Thyroid gland (tissue), 4 donors: ENCODE measurements around the gene ARTN.

Experiments
- POLR2A ChIP-seq, 2 donors: fragments of 450-650 bp; IDR thresholded peaks; one replicate each; pipeline ENCODE4 v1.6.1; 2017; ENCODE audit warnings: antibody characterized with exemption in 2 of 2, mild to moderate bottlenecking in 2 of 2, moderate library complexity in 1 of 2
- TF ChIP-seq, protein P1 (sequence below), 6 experiments: fragments of 200-600 bp in 3 of 6; fragments of 450-650 bp in 3 of 6; sonication (generic) in 3 of 6; IDR thresholded peaks; one replicate each; pipeline ENCODE4 v1.5.1; 2016 to 2019; ENCODE audit warnings: antibody characterized with exemption in 6 of 6, mild to moderate bottlenecking in 2 of 6, inconsistent platforms in 1 of 6, moderate library complexity in 1 of 6

DNA sequence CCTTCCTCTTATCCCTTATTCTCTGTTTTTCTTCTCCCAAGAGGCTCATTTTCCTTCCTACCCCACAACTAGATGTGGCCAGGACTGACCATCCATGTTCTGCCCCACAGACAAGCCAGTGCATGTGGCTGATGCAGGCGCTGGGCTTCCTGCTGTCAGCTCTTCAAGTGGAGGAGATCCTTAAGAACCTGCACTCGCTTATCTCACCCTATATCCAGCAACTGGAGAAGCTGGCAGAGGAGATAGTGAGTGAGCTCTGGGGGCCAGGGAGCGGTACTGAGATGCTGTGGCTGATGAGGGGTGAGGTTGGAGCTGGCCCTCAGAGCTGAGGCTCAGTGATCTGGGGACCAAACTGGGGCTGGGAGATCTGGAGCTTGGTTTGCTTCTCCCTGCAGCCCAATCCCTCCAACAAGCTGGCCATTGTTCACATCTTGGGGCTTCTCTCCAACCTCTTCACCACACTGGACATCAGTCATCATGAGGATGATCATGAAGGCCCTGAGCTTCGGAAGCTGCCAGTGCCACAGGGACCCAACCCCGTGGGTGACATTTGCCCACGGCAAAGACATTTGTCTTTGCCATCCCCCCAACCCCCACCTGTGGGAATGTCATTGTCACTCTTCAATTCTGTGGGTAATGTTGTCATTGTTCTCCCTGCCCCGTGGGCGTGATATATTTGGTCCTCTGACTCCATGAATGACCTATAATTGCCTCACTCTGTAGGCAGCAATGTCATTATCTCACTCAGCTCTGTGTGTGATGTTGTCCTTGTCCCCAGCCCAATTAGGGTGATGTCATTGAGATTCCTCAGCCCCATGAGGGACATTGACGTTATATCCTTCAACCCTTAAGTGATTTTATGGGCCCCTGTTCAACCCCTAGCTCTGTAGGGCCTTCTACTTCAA, 25.0 kb downstream of the ARTN start:
- TF ChIP-seq POLR2A (IDR thresholded peaks at IDR 0.05): no peak
- TF ChIP-seq, protein P1, sequence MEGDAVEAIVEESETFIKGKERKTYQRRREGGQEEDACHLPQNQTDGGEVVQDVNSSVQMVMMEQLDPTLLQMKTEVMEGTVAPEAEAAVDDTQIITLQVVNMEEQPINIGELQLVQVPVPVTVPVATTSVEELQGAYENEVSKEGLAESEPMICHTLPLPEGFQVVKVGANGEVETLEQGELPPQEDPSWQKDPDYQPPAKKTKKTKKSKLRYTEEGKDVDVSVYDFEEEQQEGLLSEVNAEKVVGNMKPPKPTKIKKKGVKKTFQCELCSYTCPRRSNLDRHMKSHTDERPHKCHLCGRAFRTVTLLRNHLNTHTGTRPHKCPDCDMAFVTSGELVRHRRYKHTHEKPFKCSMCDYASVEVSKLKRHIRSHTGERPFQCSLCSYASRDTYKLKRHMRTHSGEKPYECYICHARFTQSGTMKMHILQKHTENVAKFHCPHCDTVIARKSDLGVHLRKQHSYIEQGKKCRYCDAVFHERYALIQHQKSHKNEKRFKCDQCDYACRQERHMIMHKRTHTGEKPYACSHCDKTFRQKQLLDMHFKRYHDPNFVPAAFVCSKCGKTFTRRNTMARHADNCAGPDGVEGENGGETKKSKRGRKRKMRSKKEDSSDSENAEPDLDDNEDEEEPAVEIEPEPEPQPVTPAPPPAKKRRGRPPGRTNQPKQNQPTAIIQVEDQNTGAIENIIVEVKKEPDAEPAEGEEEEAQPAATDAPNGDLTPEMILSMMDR (IDR thresholded peaks at IDR 0.05): no peak
